GM18499 (cell line): Measurements from ENCODE around the gene GDPD1.
"Not testable (repeated sequence)": the region's sequence is repeated elsewhere in the genome, so short reads cannot be mapped to it uniquely, and the experiment has no call there.

Source experiments
- ATAC-seq: cut with Tn5 transposase; IDR thresholded peaks from one replicate; pipeline ENCODE4 v1.9.1; 2021; ENCODE audit warnings: moderate number of reproducible peaks; ENCODE audit not compliant: insufficient read depth, unreplicated experiment

GDPD1 gene

DNA sequence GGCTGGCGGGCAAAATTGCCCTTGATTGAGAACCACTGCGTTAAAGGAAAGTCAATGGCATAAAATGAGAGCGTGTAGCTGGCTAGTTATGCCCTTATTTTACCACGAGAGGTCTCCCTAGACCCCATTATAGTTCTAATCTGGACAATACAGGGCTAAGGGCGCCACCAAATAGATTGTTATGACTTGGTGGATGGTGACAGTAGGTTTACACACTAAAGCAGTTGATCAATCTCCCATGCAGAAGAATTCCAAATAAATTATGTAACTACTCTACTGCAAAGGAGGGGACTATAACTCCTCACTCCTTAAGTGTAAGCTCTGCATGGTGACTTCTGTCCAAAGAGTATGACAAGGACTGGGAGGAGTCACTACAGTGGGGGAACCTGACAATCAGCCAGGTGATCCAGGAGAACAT, 90.7 kb downstream of the GDPD1 start:
- ATAC-seq, result no peak

DNA sequence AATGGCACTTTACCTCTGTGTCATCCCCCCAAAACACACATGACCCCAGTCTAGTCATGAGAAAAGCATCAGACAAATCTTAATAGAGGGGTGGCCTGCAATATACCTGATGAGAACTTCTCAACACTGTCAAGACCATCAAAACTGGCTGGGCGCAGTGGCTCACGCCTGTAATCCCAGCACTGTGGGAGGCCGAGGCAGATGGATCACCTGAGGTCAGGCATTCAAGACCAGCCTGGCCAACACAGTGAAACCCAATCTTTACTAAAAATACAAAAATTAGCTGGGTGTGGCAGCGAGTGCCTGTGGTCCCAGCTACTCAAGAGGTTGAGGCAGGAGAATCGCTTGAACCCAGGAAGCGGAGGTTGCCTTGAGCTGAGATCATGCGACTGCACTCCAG, 91.2 kb downstream of the GDPD1 start:
- not testable (repeated sequence) for ATAC-seq

DNA sequence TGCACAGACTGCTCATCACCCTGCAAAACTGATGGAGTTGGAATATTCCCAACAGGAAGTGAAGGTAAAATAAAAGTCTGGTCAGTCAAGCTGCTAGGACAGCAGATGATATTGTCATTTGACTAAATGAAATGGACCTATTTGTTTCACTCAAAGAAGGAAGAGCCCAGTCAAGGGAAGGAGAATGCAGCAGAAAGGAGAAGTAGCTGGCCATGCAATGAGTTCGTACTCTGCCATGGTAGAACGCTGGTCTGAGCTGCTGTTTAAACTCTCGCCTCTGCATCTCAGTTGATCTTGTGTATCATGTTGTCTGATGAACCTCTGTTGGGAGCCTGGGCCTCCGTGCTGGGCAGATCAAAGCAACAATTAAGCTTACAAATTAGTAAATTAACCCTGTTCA, 95.6 kb downstream of the GDPD1 start:
- ATAC-seq, result no peak
